IMR-90 (cell line): ENCODE measurements around the gene NDUFB10. TPM values are rescaled to one million over a fixed set of nuclear protein-coding genes. Genes with fewer than 3 reads are reported as not detected.

Experiments
- ATAC-seq: fragments of 200-7000 bp; cut with Tn5 transposase; 2 replicates; pipeline ENCODE4 v1.9.1; 2020; ENCODE audit warnings: low read depth, mild to moderate bottlenecking, moderate library complexity
- BruUV-seq: library from RNA; stranded (reverse); fragments of 400-500 nt; replicated peaks from 2 replicates; lab custom pipeline; 2021; lab: Mats Ljungman, UMichigan
- CTCF ChIA-PET: fragments of 300-600 bp; formaldehyde crosslinking; extraction: SDS; loops from one replicate; lab custom pipeline; 2021; ENCODE audit warnings: antibody characterized with exemption; lab: Yijun Ruan, JAX
- POLR2A ChIA-PET: fragments of 300-600 bp; sonication (Branson Sonifier 250); formaldehyde crosslinking; loops from one replicate; lab custom pipeline; 2022; ENCODE audit warnings: antibody characterized with exemption; ENCODE audit not compliant: unreplicated experiment; lab: Charles Lee
- DNase-seq: peaks from one replicate; pipeline ENCODE4 v3.0.0; 2013
- H2AFZ ChIP-seq: replicated peaks from 2 replicates; pipeline ENCODE3; 2013; ENCODE audit warnings: low read length, mild to moderate bottlenecking; ENCODE audit not compliant: poor library complexity
- H2AK5ac ChIP-seq: 2 replicates; pipeline ENCODE4 v1.6.1; 2013; ENCODE audit warnings: low read depth, low read length, inconsistent platforms
- H2AK9ac ChIP-seq: replicated peaks from 2 replicates; pipeline ENCODE3; 2013; ENCODE audit warnings: mild to moderate bottlenecking, low read depth, low read length, moderate library complexity; ENCODE audit not compliant: poor library complexity
- H2BK120ac ChIP-seq: 2 replicates; pipeline ENCODE4 v1.6.1; 2013; ENCODE audit warnings: low read depth, low read length, inconsistent platforms
- H2BK15ac ChIP-seq: 3 replicates; pipeline ENCODE4 v1.6.1; 2013; ENCODE audit warnings: low read depth, low read length, inconsistent platforms
- H2BK20ac ChIP-seq: 2 replicates; pipeline ENCODE4 v1.6.1; 2013; ENCODE audit warnings: low read depth, mild to moderate bottlenecking, inconsistent platforms, low read length, moderate library complexity
- H2BK5ac ChIP-seq: 2 replicates; pipeline ENCODE4 v1.6.1; 2013; ENCODE audit warnings: mild to moderate bottlenecking, low read depth, low read length, inconsistent platforms; ENCODE audit not compliant: poor library complexity, severe bottlenecking
- H3K14ac ChIP-seq: replicated peaks from 2 replicates; pipeline ENCODE4 v1.6.1; 2013; ENCODE audit warnings: low read depth, low read length, inconsistent platforms
- H3K18ac ChIP-seq: 2 replicates; pipeline ENCODE4 v1.6.1; 2013; ENCODE audit warnings: low read depth, low read length, control low read depth
- H3K23ac ChIP-seq: 2 replicates; pipeline ENCODE4 v1.6.1; 2013; ENCODE audit warnings: low read depth, low read length, inconsistent platforms
- H3K27ac ChIP-seq: 2 replicates; pipeline ENCODE4 v1.5.1; 2013; ENCODE audit warnings: mild to moderate bottlenecking, control low read depth, low read length; ENCODE audit not compliant: insufficient read depth
- H3K27me3 ChIP-seq: 2 replicates; pipeline ENCODE4 v1.6.1; 2013; ENCODE audit warnings: low read length; ENCODE audit not compliant: control insufficient read depth, insufficient read depth
- H3K36me3 ChIP-seq: 2 replicates; pipeline ENCODE4 v1.6.1; 2013; ENCODE audit warnings: low read length, mixed read lengths; ENCODE audit not compliant: control insufficient read depth, insufficient read depth
- H3K4ac ChIP-seq: 2 replicates; pipeline ENCODE4 v1.6.1; 2013; ENCODE audit warnings: low read depth, low read length, inconsistent platforms
- H3K4me1 ChIP-seq: 2 replicates; pipeline ENCODE4 v1.6.1; 2013; ENCODE audit warnings: low read length, mixed read lengths; ENCODE audit not compliant: control insufficient read depth, insufficient read depth
- H3K4me2 ChIP-seq: 2 replicates; pipeline ENCODE4 v1.6.1; 2013; ENCODE audit warnings: low read depth, mild to moderate bottlenecking, control low read depth, low read length, moderate library complexity
- H3K4me3 ChIP-seq: 2 replicates; pipeline ENCODE4 v1.5.1; 2013; ENCODE audit warnings: low read depth, mild to moderate bottlenecking, control low read depth, low read length, moderate library complexity; ENCODE audit not compliant: insufficient read depth
- H3K56ac ChIP-seq: 2 replicates; pipeline ENCODE4 v1.6.1; 2013; ENCODE audit warnings: low read length, inconsistent platforms; ENCODE audit not compliant: insufficient read depth; ENCODE audit errors: extremely low read depth
- H3K79me1 ChIP-seq, 2 experiments: 2 replicates each; pipeline ENCODE4 v1.6.1; 2013; ENCODE audit warnings: low read length in 2 of 2, inconsistent platforms in 1 of 2, low read depth in 1 of 2
- H3K9ac ChIP-seq: 2 replicates; pipeline ENCODE4 v1.6.1; 2013; ENCODE audit warnings: low read depth, low read length, control low read depth
- H3K9me1 ChIP-seq: 2 replicates; pipeline ENCODE4 v1.6.1; 2013; ENCODE audit warnings: low read length, inconsistent platforms; ENCODE audit not compliant: insufficient read depth
- H3K9me3 ChIP-seq: 2 replicates; pipeline ENCODE4 v1.6.1; 2013; ENCODE audit warnings: low read length; ENCODE audit not compliant: control insufficient read depth, insufficient read depth
- H4K20me1 ChIP-seq: 2 replicates; pipeline ENCODE4 v1.6.1; 2013; ENCODE audit warnings: low read length, inconsistent platforms; ENCODE audit not compliant: insufficient read depth
- H4K5ac ChIP-seq: 2 replicates; pipeline ENCODE4 v1.6.1; 2013; ENCODE audit warnings: mild to moderate bottlenecking, low read depth, low read length, control low read depth
- H4K8ac ChIP-seq, 2 experiments: 2 replicates each; pipeline ENCODE4 v1.6.1; 2013; ENCODE audit warnings: low read depth in 2 of 2, low read length in 2 of 2, control low read depth in 1 of 2, inconsistent platforms in 1 of 2
- H4K91ac ChIP-seq: 2 replicates; pipeline ENCODE4 v1.6.1; 2013; ENCODE audit warnings: low read depth, low read length, inconsistent platforms; ENCODE audit not compliant: insufficient read depth
- BHLHE40 ChIP-seq: fragments of 150-350 bp; IDR thresholded peaks from 2 replicates; pipeline ENCODE4 v1.6.1; 2016; ENCODE audit warnings: mild to moderate bottlenecking, low read depth, low read length
- CEBPB ChIP-seq: IDR thresholded peaks from 2 replicates; pipeline ENCODE4 v1.6.1; 2012; ENCODE audit warnings: low read depth, low read length, improper control_type of control experiment
- CHD1 ChIP-seq: IDR thresholded peaks from 2 replicates; pipeline ENCODE4 v1.6.1; 2012; ENCODE audit warnings: low read depth, low read length, improper control_type of control experiment
- FOS ChIP-seq: fragments of 150-350 bp; IDR thresholded peaks from 2 replicates; pipeline ENCODE4 v1.6.1; 2016; ENCODE audit warnings: low read depth, low read length
- MAFK ChIP-seq: IDR thresholded peaks from 2 replicates; pipeline ENCODE4 v1.6.1; 2012; ENCODE audit warnings: low read depth, low read length, improper control_type of control experiment
- MAZ ChIP-seq: IDR thresholded peaks from 2 replicates; pipeline ENCODE4 v1.6.1; 2012; ENCODE audit warnings: low read depth, mild to moderate bottlenecking, low read length, improper control_type of control experiment, moderate library complexity, borderline replicate concordance
- MXI1 ChIP-seq: IDR thresholded peaks from 2 replicates; pipeline ENCODE4 v1.6.1; 2012; ENCODE audit warnings: low read depth, mild to moderate bottlenecking, low read length, moderate library complexity, borderline replicate concordance
- NFE2L2 ChIP-seq: fragments of 150-350 bp; IDR thresholded peaks from 2 replicates; pipeline ENCODE4 v1.6.1; 2016; ENCODE audit warnings: low read depth, mild to moderate bottlenecking, low read length
- POLR2A ChIP-seq: IDR thresholded peaks from 2 replicates; pipeline ENCODE4 v1.6.1; 2012; ENCODE audit warnings: mild to moderate bottlenecking, low read depth, low read length
- RCOR1 ChIP-seq: IDR thresholded peaks from 2 replicates; pipeline ENCODE4 v1.6.1; 2012; ENCODE audit warnings: mild to moderate bottlenecking, low read length, improper control_type of control experiment; ENCODE audit not compliant: insufficient replicate concordance
- SMC3 ChIP-seq: fragments of 150-350 bp; IDR thresholded peaks from 2 replicates; pipeline ENCODE4 v1.6.1; 2016; ENCODE audit warnings: low read depth, mild to moderate bottlenecking, antibody characterized with exemption, low read length, moderate library complexity
- WGBS, 2 experiments: methylation state at CpG; one replicate each; pipeline versions ENCODE4 v1.1.5 to v1.1.7; 2013; ENCODE audit warnings: missing lambda C conversion rate in 2 of 2; ENCODE audit not compliant: insufficient read length in 1 of 2; ENCODE audit errors: extremely low coverage in 2 of 2; 5-methylcytosine and 5-hydroxymethylcytosine counted together
- dilution Hi-C: fragments of 300-500 bp; cut with HindIII; formaldehyde crosslinking; loops from one replicate; pipeline ENCODE4 v1.14.3; 2018; ENCODE audit warnings: low sequenced_read_pairs; ENCODE audit not compliant: unreplicated experiment
- in situ Hi-C: fragments of 300-500 bp; cut with MboI; formaldehyde crosslinking; loops from 3 replicates; pipeline ENCODE4 v1.14.3; 2019; ENCODE audit warnings: low sequenced_read_pairs, inconsistent platforms, mixed read lengths
- intact Hi-C: fragments of 100-400 bp; cut with micrococcal nuclease; formaldehyde crosslinking; loops from 2 replicates; pipeline ENCODE4 v1.10.0; 2022
- polyA plus RNA-seq, 3 experiments: library from polyadenylated mRNA; depleted of rRNA; stranded (reverse); fragments of >200 nt; gene quantifications; 2 replicates each; pipeline ENCODE4 v1.2.3, GENCODE V29; 2012; ENCODE audit warnings: low replicate concordance in 1 of 3
- total RNA-seq: library from RNA; depleted of rRNA; stranded (reverse); fragments of >200 nt; gene quantifications from 2 replicates; pipeline ENCODE4 v1.2.3, GENCODE V29; 2012
- TF ChIP-seq, protein P1 (sequence below): fragments of 150-350 bp; IDR thresholded peaks from 2 replicates; pipeline ENCODE4 v1.6.1; 2016; ENCODE audit warnings: low read depth, mild to moderate bottlenecking, low read length, moderate library complexity, borderline replicate concordance
- TF ChIP-seq, protein P2 (sequence below): fragments of 150-350 bp; IDR thresholded peaks from 2 replicates; pipeline ENCODE4 v1.6.1; 2017; ENCODE audit warnings: mild to moderate bottlenecking, antibody characterized with exemption, low read length, low read depth
- TF ChIP-seq, protein P3 (sequence below): conservative IDR thresholded peaks from 2 replicates; pipeline ENCODE4 v1.5.1; 2012; ENCODE audit warnings: mild to moderate bottlenecking, low read depth, low read length, improper control_type of control experiment

The NDUFB10 gene
- total and polyA plus RNA-seq, 2 of the 4 experiments (the other 2 are of a cell fraction), result 189 to 220 TPM

DNA sequence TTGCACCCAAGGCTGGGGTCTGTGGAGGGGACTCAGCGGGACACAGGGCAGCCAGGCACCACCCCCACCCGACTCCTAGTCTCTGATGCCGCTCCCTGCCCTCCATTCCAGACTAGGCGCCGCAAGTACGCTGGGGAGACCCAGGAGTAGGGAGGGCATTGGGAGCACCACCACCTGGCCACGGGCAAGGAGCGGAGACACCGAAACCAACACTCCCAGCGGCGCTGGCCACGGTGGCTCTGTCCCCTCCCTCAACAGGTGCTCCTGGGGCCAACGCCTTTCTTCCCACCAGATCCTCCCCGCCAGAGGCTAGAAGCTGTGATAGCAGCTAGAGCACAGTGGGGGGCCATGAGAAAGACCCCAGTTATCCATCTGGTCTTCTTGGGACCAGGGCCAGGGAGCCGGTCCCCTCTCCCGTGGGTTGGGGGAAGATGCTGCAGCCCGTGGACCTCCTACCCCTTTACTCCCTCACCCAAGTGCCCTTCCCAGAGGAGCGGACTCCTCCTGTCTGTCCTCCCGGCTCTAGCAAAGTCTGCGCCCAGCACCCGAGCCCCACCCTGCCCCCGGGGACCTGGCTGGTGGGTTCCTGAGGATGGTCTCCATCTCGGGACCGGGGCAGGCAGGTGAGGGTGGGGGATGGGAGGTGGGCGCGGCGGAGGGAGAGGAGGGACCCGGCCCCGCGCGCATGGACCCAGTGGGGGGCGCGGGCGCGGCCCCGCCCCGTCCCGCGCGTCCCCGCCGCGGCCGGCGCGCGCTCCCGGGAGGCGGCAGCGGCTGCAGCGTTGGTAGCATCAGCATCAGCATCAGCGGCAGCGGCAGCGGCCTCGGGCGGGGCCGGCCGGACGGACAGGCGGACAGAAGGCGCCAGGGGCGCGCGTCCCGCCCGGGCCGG, 30.1 kb downstream of the NDUFB10 start, which contains the start of gene SYNGR3:
Gene SYNGR3, plus strand, starts transcription at position 762 of the 892 bp plus-strand sequence. CDS start 133 bp downstream, outside the sequence.
- in situ Hi-C loops (no loop called here), dilution Hi-C loops (no loop called here), intact Hi-C loops (no loop called here)
- Histone ChIP-seq H3K4me3 (peak within 1 kb of the TSS; percentile 52), H3K27ac (no peak within 1 kb of the TSS), H2BK20ac (no peak within 1 kb of the TSS), H2AK9ac (peak within 1 kb of the TSS; percentile 76), H4K8ac (no peak within 1 kb of the TSS), H3K9me3 (peaks cover 2% of the 10 kb centered on the region; the same call in 1 of the 2 replicates), H3K9ac (no peak within 1 kb of the TSS), H3K27me3 (peaks cover 17% of the 10 kb centered on the region), H4K5ac (0 out of 2 replicates have a peak within 1 kb of the TSS, but pooled peaks have one; percentile 23), H3K36me3 (peaks cover 13% of the 10 kb centered on the region), H2BK120ac (no peak within 1 kb of the TSS), H3K56ac (no peak within 1 kb of the TSS), H4K20me1 (no peaks in the 10 kb centered on the region), H3K4ac (peak within 1 kb of the TSS; percentile 24; the same call in 1 of the 2 replicates), H3K79me1 (peaks cover 21 to 29% of the 10 kb centered on the region in 2 experiments), H2AK5ac (peak within 1 kb of the TSS; percentile 68), H2BK15ac (no peak within 1 kb of the TSS), H2BK5ac (no peak within 1 kb of the TSS), H4K91ac (no peak within 1 kb of the TSS), H3K9me1 (peaks cover 20% of the 10 kb centered on the region), H3K23ac (0 out of 2 replicates have a peak within 1 kb of the TSS, but pooled peaks have one; percentile 66), H3K18ac (no peak within 1 kb of the TSS), H3K14ac (no peak within 1 kb of the TSS), H2AFZ (peak within 1 kb of the TSS; percentile 84), H3K4me1 (peaks cover 21% of the 10 kb centered on the region), H3K4me2 (peak within 1 kb of the TSS; percentile 89)
- BruUV-seq, result no TSS peak
- DNase-seq (no peak), ATAC-seq (peak; percentile 18)
- WGBS, 2 experiments, result 0% methylated on average over 9 of the region's 67 CpGs; no CpG with 5 or more reads in 1 of the 2 experiments
- ChIA-PET CTCF (no interaction called here), POLR2A (no interaction called here)
- TF ChIP-seq CHD1 (no peak), MAZ (no peak), POLR2A (no peak), SMC3 (no peak), MXI1 (no peak), NFE2L2 (no peak), BHLHE40 (no peak), FOS (no peak), CEBPB (no peak), MAFK (no peak), RCOR1 (no peak)
- TF ChIP-seq, protein P1, sequence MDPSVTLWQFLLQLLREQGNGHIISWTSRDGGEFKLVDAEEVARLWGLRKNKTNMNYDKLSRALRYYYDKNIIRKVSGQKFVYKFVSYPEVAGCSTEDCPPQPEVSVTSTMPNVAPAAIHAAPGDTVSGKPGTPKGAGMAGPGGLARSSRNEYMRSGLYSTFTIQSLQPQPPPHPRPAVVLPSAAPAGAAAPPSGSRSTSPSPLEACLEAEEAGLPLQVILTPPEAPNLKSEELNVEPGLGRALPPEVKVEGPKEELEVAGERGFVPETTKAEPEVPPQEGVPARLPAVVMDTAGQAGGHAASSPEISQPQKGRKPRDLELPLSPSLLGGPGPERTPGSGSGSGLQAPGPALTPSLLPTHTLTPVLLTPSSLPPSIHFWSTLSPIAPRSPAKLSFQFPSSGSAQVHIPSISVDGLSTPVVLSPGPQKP, result no peak
- TF ChIP-seq, protein P2, sequence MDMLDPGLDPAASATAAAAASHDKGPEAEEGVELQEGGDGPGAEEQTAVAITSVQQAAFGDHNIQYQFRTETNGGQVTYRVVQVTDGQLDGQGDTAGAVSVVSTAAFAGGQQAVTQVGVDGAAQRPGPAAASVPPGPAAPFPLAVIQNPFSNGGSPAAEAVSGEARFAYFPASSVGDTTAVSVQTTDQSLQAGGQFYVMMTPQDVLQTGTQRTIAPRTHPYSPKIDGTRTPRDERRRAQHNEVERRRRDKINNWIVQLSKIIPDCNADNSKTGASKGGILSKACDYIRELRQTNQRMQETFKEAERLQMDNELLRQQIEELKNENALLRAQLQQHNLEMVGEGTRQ, result no peak
- TF ChIP-seq, protein P3, sequence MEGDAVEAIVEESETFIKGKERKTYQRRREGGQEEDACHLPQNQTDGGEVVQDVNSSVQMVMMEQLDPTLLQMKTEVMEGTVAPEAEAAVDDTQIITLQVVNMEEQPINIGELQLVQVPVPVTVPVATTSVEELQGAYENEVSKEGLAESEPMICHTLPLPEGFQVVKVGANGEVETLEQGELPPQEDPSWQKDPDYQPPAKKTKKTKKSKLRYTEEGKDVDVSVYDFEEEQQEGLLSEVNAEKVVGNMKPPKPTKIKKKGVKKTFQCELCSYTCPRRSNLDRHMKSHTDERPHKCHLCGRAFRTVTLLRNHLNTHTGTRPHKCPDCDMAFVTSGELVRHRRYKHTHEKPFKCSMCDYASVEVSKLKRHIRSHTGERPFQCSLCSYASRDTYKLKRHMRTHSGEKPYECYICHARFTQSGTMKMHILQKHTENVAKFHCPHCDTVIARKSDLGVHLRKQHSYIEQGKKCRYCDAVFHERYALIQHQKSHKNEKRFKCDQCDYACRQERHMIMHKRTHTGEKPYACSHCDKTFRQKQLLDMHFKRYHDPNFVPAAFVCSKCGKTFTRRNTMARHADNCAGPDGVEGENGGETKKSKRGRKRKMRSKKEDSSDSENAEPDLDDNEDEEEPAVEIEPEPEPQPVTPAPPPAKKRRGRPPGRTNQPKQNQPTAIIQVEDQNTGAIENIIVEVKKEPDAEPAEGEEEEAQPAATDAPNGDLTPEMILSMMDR, result no peak
